ENCODE measurements around the gene TMEM131L.
"Not testable (repeated sequence)": the region's sequence is repeated elsewhere in the genome, so short reads cannot be mapped to it uniquely, and the experiment has no call there.

Gene TMEM131L

DNA sequence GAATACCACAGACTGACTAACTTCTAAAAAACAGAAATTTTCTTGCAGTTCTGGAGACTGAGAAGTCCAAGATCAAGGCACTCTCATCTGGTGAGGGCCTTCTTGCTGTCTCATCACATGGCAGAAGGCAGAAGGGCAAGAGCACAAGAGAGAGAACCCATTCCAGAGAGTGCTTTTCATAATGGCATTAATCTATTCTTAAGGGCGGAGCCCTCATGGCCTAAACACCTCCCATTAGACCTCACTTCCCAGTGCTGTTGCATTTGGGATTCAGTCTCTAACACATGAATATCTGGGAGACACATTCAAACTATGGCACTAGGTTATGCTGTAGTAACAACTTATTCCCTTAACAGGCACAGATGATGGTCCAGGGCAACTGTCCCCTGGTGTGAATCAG, 180.8 kb downstream of the TMEM131L start:
- no peak for DNase-seq (ENCODE audit: low read depth in 2 of 3, low spot score in 2 of 3)

DNA sequence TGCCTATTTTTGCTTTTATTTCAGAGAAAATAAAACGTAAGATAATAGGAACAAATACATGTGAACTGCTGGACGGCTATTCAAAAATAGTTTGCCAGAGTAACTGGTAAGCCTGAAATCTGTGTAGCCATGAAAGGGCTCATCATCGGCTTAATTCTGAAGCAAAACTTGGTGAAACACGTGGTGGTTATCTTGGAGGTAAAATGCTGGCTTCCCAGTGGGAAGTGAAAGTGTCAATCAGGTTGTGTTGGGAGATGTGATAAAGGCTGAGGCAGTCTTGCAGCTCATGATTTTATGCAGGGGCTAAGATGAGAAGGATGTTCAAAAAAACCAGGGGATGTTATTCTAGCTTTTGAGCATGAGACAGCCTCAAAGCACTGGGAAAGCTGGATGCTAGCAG, 181.8 kb downstream of the TMEM131L start:
- DNase-seq (ENCODE audit: low read depth in 2 of 3, low spot score in 2 of 3), result no peak

DNA sequence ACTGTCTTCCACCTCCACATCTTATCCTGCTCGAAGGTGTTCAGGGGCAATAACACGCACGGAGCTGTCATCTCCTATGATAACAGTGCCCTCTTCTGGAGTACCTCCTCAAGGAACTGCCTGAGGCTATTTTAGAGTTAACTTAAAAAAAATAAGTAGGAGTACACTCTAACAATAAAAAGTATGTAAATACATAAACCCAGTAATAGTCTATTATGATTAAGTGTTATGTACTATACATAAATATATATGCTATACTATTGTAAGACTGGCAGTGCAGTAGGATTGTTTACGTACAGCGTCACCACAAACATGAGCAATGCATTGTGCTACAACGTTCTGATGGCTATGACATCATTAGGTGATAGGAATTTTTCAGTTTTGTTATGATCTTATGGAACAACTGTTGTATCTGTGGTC, 183.4 kb downstream of the TMEM131L start:
- no peak for DNase-seq (ENCODE audit: low read depth in 2 of 3, low spot score in 2 of 3)

DNA sequence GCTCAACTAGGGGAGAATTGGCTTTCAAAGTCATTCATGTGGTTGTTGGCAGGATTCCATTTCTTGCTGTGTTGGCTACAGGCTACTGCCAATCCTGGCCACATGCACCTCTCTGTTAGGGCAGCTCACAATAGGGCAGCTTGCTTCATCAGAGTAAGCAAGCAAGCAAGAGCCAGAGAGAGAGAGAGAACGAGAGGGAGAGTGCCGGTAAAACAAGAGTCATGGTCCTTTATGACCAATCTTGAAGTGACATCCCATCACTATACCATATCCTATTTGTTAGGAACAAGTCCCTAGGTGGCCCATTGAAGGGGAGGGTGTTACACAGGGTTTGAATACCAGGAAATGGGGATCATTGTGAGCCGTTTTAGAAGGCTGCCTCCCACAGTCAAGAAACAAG, 185.0 kb downstream of the TMEM131L start:
- DNase-seq (ENCODE audit: low read depth in 2 of 3, low spot score in 2 of 3), result no peak

DNA sequence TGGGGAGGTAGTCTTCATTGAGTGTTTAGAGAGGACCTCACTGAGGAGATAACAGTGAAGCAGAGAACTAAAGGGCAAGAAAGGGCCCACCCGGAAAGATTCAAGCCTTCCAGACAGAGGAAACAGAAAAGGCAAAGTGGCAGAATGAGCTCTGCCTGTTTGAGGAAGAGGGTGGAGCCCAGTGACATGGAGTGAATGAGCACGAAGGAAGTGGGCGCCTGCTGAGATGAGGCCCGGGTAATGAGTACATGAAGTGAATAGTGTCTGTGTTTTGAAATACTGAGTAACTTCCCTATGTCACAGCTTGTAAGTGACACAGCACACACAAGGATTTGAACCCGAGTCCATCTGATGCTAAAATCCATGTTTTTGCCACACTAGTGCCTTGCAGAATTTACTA, 185.4 kb downstream of the TMEM131L start:
- DNase-seq (ENCODE audit: low read depth in 2 of 3, low spot score in 2 of 3), result no peak

DNA sequence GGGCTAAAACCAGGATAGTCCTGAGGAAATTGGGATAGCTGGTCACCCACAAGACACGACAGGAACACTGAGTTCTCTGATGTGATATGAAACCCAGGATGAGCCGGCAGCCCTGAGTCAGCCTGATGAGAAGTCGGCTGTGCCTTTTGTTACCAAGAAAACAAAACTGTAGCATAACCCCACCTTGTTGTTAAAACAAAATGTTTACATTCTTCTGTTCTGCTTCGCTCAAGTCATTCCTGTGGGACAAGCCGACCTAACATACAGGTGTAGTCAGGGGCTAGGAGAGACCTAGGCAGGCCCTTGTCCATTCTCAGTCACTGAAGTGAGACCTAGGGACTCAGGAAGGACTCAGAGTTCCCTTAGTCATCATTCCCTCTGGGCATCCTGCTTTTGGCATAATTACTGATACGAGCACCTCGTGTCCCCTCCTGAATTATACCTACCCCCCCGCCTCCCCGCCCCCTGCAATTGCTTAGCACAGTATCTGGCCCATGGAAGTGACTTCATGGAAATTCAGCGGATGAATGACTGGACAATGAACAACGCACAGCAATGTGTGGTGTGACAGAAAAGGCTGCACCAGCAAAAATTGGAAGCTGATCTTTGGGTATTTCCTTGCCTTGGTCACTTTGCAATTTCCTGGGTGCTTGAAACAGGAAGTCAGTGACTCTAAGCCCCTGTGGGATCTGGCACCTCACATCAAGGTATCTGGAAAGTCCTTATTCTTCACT, 186.1 kb downstream of the TMEM131L start:
- no peak for DNase-seq (ENCODE audit: low read depth in 2 of 3, low spot score in 2 of 3)

DNA sequence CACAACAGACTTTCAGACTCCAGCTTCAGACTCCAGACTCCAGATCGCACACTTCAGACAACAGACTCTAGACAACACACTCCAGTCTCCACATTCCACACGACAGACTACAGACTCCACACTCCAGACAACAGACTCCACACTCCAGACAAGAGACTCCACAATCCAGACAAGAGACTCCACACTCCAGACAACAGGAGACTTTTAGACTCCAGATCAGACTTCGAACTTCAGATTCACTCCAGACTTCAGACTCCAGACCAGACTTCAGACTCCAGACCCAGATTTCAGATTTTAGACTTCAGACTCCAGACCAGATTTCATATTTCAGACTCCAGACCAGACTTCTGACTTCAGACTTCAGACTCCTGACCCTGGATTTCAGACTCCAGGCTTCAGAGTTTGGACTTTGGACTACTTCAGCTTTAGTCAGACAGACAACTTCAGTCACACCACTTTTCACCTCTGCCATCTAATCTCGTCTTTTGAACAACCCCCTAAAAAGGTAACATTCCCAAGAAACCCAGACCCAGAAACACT, 188.9 kb downstream of the TMEM131L start:
- no peak for DNase-seq (ENCODE audit: low read depth in 2 of 3, low spot score in 2 of 3)

DNA sequence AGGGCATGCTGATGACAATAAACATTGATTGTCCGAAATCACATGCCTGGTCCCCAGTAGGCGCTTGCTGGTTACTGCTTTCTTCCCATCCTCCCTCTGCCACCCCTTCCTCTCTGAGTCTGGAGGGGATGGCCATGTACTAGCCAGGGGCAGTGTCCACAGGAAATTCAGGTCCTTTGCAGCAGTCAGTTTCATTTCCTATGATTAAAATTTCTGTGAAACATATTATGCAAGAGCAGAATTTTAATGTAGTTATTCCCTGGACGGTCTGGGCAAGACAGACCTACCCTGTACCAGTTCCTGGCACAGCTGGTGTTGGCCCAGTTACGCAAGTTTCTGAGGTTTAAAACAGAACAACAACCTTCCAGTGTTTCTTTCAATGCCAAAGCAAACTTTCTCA, 189.8 kb downstream of the TMEM131L start:
- DNase-seq (ENCODE audit: low read depth in 2 of 3, low spot score in 2 of 3), result no peak

DNA sequence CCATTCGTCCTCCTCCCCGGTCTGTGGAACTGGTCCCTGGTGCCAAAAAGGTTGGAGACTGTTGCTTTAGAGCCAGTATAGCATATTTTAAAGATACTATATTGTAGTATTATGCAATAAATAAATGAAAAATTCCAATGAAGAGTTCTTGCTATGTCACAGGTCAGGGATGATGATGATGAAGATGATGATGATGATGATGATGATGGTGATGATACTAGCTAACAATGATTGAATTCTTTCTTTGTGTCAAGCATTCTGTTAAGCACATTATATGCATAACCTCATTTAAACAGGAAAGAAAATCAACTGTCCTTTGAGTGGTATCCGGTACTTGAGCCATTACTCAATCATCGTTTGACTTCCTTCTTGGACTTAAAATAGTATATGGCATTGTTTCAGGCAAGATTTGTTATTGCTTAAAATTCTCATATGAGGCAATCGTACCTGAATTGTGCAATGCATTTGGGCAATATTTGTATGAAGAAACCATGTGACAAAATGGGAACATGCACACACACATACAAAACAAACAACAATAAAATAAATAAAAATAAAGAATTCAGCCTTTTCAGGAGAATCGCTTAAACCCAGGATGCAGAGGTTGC, 195.2 kb downstream of the TMEM131L start:
- no peak for DNase-seq (ENCODE audit: low read depth in 2 of 3, low spot score in 2 of 3)

DNA sequence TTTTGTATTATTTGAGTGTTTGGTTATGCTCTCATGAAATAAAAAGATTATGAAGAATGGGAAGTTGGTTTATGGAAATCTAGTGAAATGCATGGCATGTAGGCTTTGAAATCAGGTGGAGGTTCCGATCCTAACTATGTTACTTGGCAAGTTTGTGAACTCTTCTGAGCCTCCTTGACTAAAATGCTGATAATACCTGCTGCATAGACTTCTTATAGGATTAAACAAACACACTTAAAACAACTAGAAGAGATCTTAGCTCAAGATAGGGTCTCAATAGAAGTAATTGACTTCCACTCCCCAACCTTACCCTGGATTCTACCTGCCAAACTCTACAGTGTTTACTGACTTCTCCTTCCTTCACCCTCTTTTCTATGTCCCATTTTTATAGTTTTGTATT, 195.7 kb downstream of the TMEM131L start:
- no peak for DNase-seq (ENCODE audit: low read depth in 2 of 3, low spot score in 2 of 3)

DNA sequence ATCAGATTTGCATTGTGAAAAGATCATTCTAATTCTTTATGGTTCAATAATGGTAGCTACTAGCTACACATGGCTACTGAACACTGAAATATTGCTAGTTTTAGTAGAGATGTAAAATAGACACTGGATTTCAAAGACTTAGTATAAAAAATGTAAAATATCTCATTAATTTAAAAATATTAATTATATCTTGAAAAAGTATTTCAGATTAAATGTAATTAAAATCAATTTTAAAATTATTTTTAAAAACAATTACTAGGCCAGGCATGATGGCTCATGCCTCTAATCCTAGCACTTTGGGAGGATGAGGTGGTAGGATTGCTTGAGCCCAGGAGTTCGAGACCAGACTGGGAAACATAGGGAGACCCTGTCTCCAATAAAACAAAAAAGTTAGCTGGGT, 197.5 kb downstream of the TMEM131L start:
- no peak for DNase-seq (ENCODE audit: low read depth in 2 of 3, low spot score in 2 of 3)

DNA sequence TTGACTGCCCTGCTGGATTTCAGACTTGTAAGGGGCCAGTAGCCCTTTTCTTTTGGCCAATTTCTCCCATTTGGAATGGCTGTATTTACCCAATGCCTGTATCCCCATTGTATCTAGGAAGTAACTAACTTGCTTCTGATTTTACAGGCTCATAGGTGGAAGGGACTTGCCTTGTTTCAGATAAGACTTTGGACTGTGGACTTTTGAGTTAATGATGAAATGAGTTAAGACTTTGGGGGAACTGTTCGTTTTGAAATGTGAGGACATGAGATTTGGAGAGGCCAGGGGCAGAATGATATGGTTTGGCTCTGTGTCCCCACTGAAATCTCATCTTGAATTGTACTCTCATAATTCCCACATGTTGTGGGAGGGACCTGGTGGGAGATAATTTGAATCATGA, 200.3 kb downstream of the TMEM131L start:
- DNase-seq (ENCODE audit: low read depth in 2 of 3, low spot score in 2 of 3), result not testable (repeated sequence)

DNA sequence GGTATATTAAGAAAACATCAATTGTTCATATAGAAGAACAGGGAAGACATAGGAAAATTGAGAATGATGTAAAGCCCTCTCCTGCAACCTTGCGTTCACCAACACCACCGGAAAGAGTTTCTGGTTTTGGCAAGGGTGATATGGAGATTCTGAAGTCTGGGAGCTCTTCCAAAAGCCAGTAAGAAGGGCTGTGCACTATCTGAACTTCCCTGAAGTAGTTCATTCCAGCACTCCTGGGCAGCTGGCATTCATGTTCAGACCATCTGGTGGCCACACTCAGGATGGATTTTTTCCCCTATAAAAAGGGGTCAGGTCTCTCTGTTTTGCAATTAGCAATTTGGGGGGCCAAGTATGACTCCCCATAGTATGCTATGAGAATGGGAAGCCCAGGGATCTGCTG, 202.5 kb downstream of the TMEM131L start:
- no peak for DNase-seq (ENCODE audit: low read depth in 2 of 3, low spot score in 2 of 3)

DNA sequence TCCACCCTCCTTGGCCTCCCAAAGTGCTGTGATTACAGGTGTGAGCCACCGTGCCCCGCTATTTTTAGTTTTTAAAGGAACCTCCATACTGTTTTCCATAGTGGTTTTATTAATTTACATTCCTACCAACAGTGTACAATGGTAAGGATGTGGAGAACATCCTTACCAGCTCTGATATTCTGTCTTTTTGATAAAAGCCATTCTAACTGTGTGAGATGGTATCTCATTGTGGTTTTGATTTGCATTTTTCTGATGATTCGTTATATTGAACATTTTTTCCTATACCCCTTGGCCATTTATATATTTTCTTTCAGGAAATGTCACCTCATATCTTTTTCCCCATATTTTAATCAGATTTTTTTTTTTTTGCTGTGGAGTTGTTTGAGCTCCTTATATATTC, 203.7 kb downstream of the TMEM131L start:
- DNase-seq (ENCODE audit: low read depth in 2 of 3, low spot score in 2 of 3), result no peak

DNA sequence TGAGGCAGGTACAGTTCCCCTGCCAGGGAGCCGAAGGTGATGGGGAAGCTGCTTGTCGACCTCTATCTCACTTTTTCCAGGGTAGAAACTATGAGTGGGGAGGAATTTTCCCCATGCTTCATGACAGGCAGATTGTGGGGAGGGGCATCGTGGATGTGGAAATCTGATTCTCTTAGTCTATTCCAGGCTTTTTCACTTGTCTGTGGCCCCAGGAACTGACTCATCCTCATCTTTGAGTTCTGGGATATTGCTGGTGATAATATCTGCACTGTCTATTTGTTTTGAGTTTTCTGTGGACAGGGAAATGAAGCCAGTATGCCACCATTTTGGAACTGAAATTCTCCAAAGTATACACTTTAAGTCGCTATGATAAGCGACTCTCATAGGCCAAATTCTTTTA, 210.3 kb downstream of the TMEM131L start:
- DNase-seq (ENCODE audit: low read depth in 2 of 3, low spot score in 2 of 3), result no peak

DNA sequence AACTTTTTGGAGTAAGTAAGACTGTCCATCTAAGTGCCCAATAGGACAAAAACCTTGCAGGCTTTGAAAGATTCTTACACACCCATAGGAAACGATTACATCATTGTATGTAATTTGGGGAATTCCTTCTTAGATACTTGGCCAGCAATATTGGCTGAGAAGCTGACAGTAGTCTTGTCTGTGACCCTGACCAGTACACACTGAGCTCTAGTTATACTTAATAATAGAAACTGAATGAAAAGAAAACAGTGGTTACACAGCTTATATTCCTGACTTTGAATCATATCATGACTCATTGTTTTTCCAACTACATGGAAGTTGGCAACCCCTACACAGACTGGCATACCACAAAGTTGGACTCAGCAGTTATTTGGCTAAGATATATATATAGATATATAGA, 210.8 kb downstream of the TMEM131L start:
- DNase-seq (ENCODE audit: low read depth in 2 of 3, low spot score in 2 of 3), result no peak

DNA sequence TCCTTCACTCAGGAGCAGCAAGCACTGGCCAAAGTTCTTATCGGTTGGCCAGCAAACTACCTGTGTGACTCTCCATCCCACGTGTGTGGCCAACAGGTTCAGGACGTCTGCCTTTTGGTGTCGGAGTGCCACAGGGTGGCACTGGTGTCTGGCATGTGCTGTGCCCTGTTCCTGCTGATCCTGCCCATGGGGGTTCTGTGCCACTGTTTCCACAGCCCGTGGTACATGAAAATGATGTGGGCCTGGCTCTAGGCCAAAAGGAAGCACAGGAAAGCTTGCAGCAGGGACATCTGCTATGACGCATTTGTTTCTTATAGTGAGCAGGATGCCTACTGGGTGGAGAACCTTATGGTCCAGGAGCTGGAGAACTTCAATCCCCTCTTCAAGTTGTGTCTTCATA, 213.3 kb downstream of the TMEM131L start:
- no peak for DNase-seq (ENCODE audit: low read depth in 2 of 3, low spot score in 2 of 3)

DNA sequence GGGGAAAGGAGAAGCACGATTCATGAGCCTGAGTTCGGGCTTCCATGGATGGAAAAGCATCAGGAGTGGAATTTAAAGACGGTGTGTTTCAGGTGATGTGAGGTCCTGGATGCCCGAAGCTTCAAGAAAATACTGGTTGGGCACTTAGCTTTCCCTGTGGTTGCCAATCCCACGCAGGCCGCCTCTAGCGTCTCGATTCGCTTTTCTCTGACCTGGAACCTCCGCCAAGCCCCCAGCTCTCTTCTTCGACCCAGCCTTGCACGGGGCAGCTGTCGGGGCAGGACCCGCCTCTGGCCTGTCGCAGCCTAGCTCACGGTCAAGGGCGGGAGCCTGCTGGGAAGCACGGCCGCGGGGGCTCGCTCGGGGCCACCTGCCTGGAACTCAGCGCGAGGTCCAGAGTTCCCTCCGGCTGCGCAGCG, 217.6 kb downstream of the TMEM131L start:
- DNase-seq (ENCODE audit: low read depth in 2 of 3, low spot score in 2 of 3), result no peak

DNA sequence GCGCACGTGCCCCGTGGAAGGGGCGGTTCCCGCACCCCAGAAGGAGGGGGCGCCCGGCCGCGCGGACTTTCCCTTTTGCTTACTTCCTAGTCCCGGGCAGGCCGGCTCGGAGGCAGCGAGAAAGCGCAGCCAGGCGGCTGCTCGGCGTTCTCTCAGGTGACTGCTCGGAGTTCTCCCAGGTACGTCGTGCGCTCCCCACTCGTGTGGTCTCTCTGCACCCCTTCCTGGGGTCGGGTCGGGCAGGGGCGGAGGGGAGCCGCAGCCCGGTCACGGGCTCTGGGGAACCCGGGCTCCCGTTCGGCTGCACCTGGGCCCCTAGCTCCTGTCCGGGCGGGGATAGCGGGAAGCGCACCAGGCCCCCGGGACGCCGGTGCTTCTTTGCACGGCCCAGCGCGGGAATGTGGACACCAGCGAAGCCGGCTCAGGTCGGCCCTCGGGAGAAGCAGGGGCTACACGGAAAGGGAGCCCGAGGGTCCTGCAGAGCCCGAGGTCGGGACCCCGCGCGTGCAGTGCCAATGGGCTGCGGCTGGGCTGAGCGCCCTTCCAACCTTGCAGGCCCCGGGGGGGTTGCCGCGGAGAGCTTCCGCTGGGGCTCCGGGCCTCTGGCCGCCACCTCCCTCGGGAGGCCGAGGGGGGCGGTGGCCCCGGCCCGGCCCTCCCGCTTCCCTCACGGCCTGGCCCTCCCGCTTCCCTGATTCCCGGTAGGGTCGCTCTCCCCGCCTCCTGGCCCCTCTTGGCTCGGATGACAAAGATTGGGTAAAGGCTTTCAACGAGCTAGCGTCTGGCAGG, 218.2 kb downstream of the TMEM131L start, which contains the start of gene TLR2:
TLR2 (plus strand) TSS at position 99 of the 789 bp plus-strand sequence. CDS start 18,628 bp downstream, outside the sequence.
- DNase-seq (ENCODE audit: low read depth in 2 of 3, low spot score in 2 of 3), result peak; percentile 13 to 18 (median 18)

DNA sequence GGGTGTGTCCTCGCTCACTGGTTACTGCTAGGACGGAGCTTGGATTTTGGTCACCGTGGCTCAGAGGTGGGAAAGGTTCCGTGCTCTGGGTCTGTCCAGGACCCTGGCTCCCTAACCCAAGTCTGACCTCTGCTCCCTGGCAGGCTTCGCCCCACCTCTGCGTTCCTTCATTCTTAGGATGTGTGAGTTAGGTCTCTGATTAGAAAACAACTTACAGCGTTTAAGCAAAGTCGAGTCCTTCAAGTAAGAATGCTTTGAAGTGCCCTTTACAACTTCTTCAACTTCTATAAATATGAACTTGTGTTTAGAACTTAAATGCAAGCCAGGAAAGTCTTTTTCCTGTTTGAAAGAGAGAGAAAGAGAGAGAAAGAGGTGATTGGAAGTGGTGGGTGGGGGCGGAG, 218.8 kb downstream of the TMEM131L start:
- no peak for DNase-seq (ENCODE audit: low read depth in 2 of 3, low spot score in 2 of 3)

All from activated CD8-positive, alpha-beta memory T cell treated with anti-CD3 and anti-CD28 coated beads for 48 hours (primary cell).